ENCODE data around the gene SYN1. TPM values are rescaled to one million over a fixed set of nuclear protein-coding genes. Genes with fewer than 3 reads are reported as not detected.

SYN1 gene
- total RNA-seq, 1 donor from 2014 or later = 13.9 TPM

GRCh38 chrX:47581731-47582647, 37.7 kb downstream of the SYN1 start, which contains the start of gene TIMP1:
Gene TIMP1 (plus strand): TSS chrX:47582436. CDS start chrX:47583416, 980 bp downstream.
- H3K27ac ChIP-seq (replicated peaks) = peak within 1 kb of the TSS; percentile 77
- H3K36me3 ChIP-seq = no peaks in the 10 kb centered on the region
- TF ChIP-seq, protein P1, sequence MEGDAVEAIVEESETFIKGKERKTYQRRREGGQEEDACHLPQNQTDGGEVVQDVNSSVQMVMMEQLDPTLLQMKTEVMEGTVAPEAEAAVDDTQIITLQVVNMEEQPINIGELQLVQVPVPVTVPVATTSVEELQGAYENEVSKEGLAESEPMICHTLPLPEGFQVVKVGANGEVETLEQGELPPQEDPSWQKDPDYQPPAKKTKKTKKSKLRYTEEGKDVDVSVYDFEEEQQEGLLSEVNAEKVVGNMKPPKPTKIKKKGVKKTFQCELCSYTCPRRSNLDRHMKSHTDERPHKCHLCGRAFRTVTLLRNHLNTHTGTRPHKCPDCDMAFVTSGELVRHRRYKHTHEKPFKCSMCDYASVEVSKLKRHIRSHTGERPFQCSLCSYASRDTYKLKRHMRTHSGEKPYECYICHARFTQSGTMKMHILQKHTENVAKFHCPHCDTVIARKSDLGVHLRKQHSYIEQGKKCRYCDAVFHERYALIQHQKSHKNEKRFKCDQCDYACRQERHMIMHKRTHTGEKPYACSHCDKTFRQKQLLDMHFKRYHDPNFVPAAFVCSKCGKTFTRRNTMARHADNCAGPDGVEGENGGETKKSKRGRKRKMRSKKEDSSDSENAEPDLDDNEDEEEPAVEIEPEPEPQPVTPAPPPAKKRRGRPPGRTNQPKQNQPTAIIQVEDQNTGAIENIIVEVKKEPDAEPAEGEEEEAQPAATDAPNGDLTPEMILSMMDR (IDR thresholded peaks at IDR 0.05; ENCODE audit: borderline replicate concordance) = no peak
- H3K4me3 ChIP-seq = peak within 1 kb of the TSS; percentile 62
- peak; percentile 87 for DNase-seq
- intact Hi-C loops (cut with micrococcal nuclease) = no loop called here
- H3K4me1 ChIP-seq = no peaks in the 10 kb centered on the region
- no peaks in the 10 kb centered on the region for H3K9me3 ChIP-seq (replicated peaks)
- no peaks in the 10 kb centered on the region for H3K27me3 ChIP-seq (ENCODE audit: low read depth)

DNA sequence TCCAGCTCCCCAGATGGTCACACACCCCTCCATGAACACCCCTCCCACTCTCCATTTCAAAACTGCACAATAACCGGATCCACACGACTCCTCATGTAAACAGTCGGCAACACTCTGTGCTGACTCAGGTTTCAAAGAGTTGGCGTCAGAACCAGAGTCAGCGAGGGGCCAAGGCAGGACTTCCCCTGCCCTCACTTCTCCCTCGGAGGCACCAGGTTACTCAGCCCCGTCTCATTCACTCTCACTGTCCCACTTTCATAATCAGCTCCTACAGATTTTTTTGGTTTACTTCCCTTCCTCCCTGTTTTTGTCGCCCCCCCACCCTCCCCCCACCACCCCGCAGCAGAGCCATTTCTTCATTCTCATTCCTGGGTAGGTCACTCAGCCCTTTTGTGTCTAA, 40.1 kb downstream of the SYN1 start:
- intact Hi-C loops (cut with micrococcal nuclease) = no loop called here
- Histone ChIP-seq H3K27me3 (ENCODE audit: low read depth) (no peaks in the 10 kb centered on the region), H3K9me3 (replicated peaks) (no peaks in the 10 kb centered on the region), H3K36me3 (no peaks in the 10 kb centered on the region), H3K4me1 (no peaks in the 10 kb centered on the region), H3K4me3 (no peak overlapping the region), H3K27ac (replicated peaks) (no peak overlapping the region)
- no peak for DNase-seq
- TF ChIP-seq, protein P1 (IDR thresholded peaks at IDR 0.05; ENCODE audit: borderline replicate concordance) = no peak

DNA sequence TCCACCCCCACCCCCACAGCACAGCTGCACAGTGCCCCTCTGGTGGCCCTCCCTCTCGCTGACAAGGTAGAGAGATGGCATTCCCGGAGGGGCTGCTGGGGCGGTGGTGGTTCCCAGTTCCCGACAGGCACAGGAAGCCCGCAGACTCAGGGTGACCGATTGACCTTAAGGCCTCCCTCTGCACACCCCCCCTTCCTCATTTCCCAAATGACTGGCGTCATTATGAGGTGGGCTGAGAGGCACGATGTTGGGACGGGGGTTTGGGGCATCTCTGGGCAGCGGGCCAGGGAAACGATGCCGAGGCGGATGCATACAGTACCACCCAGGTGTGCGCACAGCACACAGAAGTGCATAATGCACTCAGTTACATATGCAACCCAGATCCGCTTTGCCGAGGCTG, 41.0 kb downstream of the SYN1 start:
- TF ChIP-seq, protein P1 (IDR thresholded peaks at IDR 0.05; ENCODE audit: borderline replicate concordance) = no peak
- H3K27ac ChIP-seq (replicated peaks) = no peak overlapping the region

DNA sequence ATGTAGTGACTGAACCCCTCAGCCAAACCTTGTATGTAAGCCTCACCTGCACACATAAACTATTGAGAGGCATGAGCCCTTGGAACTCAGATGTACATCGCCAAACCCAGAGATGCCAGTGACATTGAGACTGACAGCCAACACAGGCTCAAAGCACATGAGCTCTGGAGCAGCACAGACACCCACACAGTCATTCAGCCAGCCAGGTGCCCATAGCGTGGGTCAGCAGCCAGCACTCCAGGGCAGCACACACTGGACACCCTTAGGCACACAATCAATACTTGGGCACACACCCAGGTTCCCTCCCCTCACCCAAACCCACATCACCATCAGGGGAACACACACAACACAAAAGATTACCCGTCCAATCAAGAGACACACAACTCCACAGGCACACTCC, 41.8 kb downstream of the SYN1 start:
- Histone ChIP-seq H3K4me1 (peaks cover 5% of the 10 kb centered on the region), H3K36me3 (no peaks in the 10 kb centered on the region), H3K27me3 (ENCODE audit: low read depth) (no peaks in the 10 kb centered on the region), H3K27ac (replicated peaks) (no peak overlapping the region), H3K4me3 (no peak overlapping the region), H3K9me3 (replicated peaks) (no peaks in the 10 kb centered on the region)
- intact Hi-C loops (cut with micrococcal nuclease) = no loop called here
- TF ChIP-seq, protein P1 (IDR thresholded peaks at IDR 0.05; ENCODE audit: borderline replicate concordance) = no peak
- DNase-seq = no peak

More for the DNA sequence above, 41.0 kb downstream of the SYN1 start:
- Histone ChIP-seq H3K4me1 (peaks cover 3% of the 10 kb centered on the region), H3K9me3 (replicated peaks) (no peaks in the 10 kb centered on the region), H3K36me3 (no peaks in the 10 kb centered on the region), H3K4me3 (no peak overlapping the region), H3K27me3 (ENCODE audit: low read depth) (no peaks in the 10 kb centered on the region)
- intact Hi-C loops (cut with micrococcal nuclease) = no loop called here
- DNase-seq = no peak

DNA sequence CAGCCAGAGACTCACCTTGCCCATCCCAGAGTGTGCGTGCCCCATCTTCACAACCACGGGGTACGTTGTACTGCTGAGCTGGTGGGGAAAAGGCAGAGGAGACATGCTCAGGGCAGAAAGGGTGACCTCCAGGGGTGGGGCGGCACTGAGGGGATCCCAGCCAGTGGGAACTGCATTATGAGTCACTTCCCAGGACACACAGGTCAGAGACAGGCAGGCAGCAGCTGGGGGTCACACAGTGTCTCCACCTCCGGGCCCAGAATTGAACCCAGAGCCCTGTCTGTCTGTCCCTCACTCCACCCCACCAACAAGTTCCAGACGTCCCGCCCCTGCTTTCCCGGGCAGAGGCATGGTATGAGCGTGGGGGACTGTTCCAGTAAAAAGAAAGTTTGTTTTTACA, 42.2 kb downstream of the SYN1 start:
- H3K4me3 ChIP-seq = no peak overlapping the region
- TF ChIP-seq, protein P1 (IDR thresholded peaks at IDR 0.05; ENCODE audit: borderline replicate concordance) = no peak
- H3K27ac ChIP-seq (replicated peaks) = no peak overlapping the region
- H3K36me3 ChIP-seq = no peaks in the 10 kb centered on the region
- no peaks in the 10 kb centered on the region for H3K27me3 ChIP-seq (ENCODE audit: low read depth)
- no peak for DNase-seq
- intact Hi-C loops (cut with micrococcal nuclease) = no loop called here
- peaks cover 5% of the 10 kb centered on the region for H3K4me1 ChIP-seq
- no peaks in the 10 kb centered on the region for H3K9me3 ChIP-seq (replicated peaks)
